Measurements from ENCODE around the gene TBCD.

TBCD gene

DNA sequence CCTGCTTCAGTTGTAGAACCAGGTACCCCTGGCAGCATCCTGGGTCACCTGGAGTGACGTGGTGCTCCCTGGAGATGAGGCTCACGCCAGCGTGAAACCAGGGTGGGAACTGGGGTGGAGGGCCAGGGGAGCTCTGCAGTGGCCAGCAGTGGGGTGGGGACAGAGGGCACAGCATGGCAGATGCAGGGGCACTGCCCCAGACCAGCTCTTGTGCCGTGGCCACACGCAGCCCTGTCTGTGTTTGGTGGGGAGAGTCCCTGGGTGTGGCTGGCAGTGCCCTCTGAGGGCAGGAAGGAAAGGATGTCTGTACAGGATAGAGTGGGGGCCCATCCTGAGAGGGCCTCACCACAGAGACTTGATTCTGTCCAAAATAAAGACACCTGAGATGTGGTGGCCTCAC is 63.5 kb downstream of the TBCD start:
- H3K36me3 ChIP-seq (ENCODE audit: control insufficient read depth in 2 of 2, insufficient read depth in 1 of 2, low read length in 2 of 2): peaks cover 21 to 52% of the 10 kb centered on the region in 2 experiments; a peak in 2 of 3 replicates

DNA sequence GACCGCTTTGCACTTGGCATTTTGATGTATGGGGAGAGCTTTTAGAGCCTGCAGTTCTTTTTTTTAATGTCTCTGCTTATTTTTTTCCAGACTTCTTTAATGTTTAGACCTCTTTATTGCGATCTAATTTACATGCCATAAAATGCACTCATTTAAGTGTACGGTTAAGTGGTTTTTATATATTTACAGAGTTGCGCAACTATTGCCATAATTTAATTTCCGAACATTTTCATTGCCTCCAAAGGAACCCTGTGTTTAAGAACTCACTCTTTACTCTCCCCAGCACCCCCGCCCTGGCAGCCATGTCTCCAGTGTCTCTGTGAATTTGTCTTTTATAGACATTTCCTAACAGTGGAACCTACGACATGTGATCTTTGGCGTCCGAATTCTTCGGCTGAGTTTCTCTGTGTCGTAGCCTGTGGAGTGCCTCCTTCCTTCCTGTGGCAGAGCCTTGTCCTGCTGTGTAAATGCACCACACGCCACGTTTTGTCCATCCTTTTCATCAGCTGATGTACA is 64.0 kb downstream of the TBCD start:
- POLR2A ChIA-PET: no interaction called here
- Histone ChIP-seq H3K4me1 (ENCODE audit: control insufficient read depth, insufficient read depth, low read length) (no peaks in the 10 kb centered on the region), H3K36me3 (ENCODE audit: control insufficient read depth in 2 of 2, insufficient read depth in 1 of 2, low read length in 2 of 2) (peaks cover 21 to 47% of the 10 kb centered on the region in 2 experiments; a peak in 2 of 3 replicates), H3K4me3 (ENCODE audit: low read depth, low read length) (no peak overlapping the region), H3K9me3 (ENCODE audit: control insufficient read depth, insufficient read depth, low read depth, low read length) (no peaks in the 10 kb centered on the region; the same call in 1 of the 2 replicates), H3K27ac (ENCODE audit: extremely low read depth, low read depth, low read length) (no peak overlapping the region)
- CTCF ChIA-PET: no interaction called here
- TF ChIP-seq ZNF19 (tag by site-specific recombination; IDR thresholded peaks at IDR 0.05; ENCODE audit: low read depth) (no peak), ZNF571 (tag by site-specific recombination; IDR thresholded peaks at IDR 0.05) (no peak)
- TF ChIP-seq, protein P1, sequence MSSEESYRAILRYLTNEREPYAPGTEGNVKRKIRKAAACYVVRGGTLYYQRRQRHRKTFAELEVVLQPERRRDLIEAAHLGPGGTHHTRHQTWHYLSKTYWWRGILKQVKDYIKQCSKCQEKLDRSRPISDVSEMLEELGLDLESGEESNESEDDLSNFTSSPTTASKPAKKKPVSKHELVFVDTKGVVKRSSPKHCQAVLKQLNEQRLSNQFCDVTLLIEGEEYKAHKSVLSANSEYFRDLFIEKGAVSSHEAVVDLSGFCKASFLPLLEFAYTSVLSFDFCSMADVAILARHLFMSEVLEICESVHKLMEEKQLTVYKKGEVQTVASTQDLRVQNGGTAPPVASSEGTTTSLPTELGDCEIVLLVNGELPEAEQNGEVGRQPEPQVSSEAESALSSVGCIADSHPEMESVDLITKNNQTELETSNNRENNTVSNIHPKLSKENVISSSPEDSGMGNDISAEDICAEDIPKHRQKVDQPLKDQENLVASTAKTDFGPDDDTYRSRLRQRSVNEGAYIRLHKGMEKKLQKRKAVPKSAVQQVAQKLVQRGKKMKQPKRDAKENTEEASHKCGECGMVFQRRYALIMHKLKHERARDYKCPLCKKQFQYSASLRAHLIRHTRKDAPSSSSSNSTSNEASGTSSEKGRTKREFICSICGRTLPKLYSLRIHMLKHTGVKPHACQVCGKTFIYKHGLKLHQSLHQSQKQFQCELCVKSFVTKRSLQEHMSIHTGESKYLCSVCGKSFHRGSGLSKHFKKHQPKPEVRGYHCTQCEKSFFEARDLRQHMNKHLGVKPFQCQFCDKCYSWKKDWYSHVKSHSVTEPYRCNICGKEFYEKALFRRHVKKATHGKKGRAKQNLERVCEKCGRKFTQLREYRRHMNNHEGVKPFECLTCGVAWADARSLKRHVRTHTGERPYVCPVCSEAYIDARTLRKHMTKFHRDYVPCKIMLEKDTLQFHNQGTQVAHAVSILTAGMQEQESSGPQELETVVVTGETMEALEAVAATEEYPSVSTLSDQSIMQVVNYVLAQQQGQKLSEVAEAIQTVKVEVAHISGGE (tag by site-specific recombination; conservative IDR thresholded peaks at IDR 0.05; ENCODE audit: low read depth): no peak

More for the DNA sequence above, 63.5 kb downstream of the TBCD start:
- H3K27ac ChIP-seq (ENCODE audit: extremely low read depth, low read depth, low read length): no peak overlapping the region
- POLR2A ChIA-PET: no interaction called here
- H3K4me3 ChIP-seq (ENCODE audit: low read depth, low read length): no peak overlapping the region
- H3K9me3 ChIP-seq (ENCODE audit: control insufficient read depth, insufficient read depth, low read depth, low read length): no peaks in the 10 kb centered on the region; the same call in 1 of the 2 replicates
- H3K4me1 ChIP-seq (ENCODE audit: control insufficient read depth, insufficient read depth, low read length): no peaks in the 10 kb centered on the region
- TF ChIP-seq ZNF274 (IDR thresholded peaks at IDR 0.05; ENCODE audit: low read length): no peak
- no peak for TF ChIP-seq ZNF274 (tag by site-specific recombination; IDR thresholded peaks at IDR 0.05; ENCODE audit: borderline replicate concordance)
- TF ChIP-seq ZNF837 (tag by site-specific recombination; IDR thresholded peaks at IDR 0.05): no peak
- TF ChIP-seq ZBTB48 (tag by site-specific recombination; IDR thresholded peaks at IDR 0.05): no peak
- no peak for TF ChIP-seq ZNF707 (tag by site-specific recombination; IDR thresholded peaks at IDR 0.05)
- TF ChIP-seq ZNF654 (tag by site-specific recombination; IDR thresholded peaks at IDR 0.05; ENCODE audit: low read depth): no peak
- no peak for TF ChIP-seq ZNF561 (tag by site-specific recombination; IDR thresholded peaks at IDR 0.05; ENCODE audit: borderline replicate concordance)
- no peak for TF ChIP-seq ZFP69B (tag by site-specific recombination; IDR thresholded peaks at IDR 0.05)
- TF ChIP-seq, protein P2, sequence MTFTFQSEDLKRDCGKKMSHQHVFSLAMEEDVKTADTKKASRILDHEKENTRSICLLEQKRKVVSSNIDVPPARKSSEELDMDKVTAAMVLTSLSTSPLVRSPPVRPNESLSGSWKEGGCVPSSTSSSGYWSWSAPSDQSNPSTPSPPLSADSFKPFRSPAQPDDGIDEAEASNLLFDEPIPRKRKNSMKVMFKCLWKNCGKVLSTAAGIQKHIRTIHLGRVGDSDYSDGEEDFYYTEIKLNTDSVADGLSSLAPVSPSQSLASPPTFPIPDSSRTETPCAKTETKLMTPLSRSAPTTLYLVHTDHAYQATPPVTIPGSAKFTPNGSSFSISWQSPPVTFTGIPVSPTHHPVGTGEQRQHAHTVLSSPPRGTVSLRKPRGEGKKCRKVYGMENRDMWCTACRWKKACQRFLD (tag by site-specific recombination; IDR thresholded peaks at IDR 0.05): no peak
- TF ChIP-seq, protein P3, sequence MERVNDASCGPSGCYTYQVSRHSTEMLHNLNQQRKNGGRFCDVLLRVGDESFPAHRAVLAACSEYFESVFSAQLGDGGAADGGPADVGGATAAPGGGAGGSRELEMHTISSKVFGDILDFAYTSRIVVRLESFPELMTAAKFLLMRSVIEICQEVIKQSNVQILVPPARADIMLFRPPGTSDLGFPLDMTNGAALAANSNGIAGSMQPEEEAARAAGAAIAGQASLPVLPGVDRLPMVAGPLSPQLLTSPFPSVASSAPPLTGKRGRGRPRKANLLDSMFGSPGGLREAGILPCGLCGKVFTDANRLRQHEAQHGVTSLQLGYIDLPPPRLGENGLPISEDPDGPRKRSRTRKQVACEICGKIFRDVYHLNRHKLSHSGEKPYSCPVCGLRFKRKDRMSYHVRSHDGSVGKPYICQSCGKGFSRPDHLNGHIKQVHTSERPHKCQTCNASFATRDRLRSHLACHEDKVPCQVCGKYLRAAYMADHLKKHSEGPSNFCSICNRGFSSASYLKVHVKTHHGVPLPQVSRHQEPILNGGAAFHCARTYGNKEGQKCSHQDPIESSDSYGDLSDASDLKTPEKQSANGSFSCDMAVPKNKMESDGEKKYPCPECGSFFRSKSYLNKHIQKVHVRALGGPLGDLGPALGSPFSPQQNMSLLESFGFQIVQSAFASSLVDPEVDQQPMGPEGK (tag by site-specific recombination; IDR thresholded peaks at IDR 0.05): no peak
- no peak for TF ChIP-seq SP2 (tag by site-specific recombination; IDR thresholded peaks at IDR 0.05)
- no peak for TF ChIP-seq ZNF473 (tag by site-specific recombination; IDR thresholded peaks at IDR 0.05)
- TF ChIP-seq RBAK (tag by site-specific recombination; IDR thresholded peaks at IDR 0.05): no peak
- TF ChIP-seq ZNF416 (tag by site-specific recombination; IDR thresholded peaks at IDR 0.05): no peak
- TF ChIP-seq, protein P4, sequence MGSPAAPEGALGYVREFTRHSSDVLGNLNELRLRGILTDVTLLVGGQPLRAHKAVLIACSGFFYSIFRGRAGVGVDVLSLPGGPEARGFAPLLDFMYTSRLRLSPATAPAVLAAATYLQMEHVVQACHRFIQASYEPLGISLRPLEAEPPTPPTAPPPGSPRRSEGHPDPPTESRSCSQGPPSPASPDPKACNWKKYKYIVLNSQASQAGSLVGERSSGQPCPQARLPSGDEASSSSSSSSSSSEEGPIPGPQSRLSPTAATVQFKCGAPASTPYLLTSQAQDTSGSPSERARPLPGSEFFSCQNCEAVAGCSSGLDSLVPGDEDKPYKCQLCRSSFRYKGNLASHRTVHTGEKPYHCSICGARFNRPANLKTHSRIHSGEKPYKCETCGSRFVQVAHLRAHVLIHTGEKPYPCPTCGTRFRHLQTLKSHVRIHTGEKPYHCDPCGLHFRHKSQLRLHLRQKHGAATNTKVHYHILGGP (tag by site-specific recombination; IDR thresholded peaks at IDR 0.05): no peak
- CTCF ChIA-PET: no interaction called here

Measured in HEK293 (cell line).